Effector CD8-positive, alpha-beta T cell (primary cell): ENCODE data around the gene FBXO17.
"Not testable (repeated sequence)": the region's sequence is repeated elsewhere in the genome, so short reads cannot be mapped to it uniquely, and the experiment has no call there.

Experiments
- DNase-seq: peaks from one replicate; lab custom pipeline; 2025; lab: John Stamatoyannopoulos, UW

The FBXO17 gene

DNA sequence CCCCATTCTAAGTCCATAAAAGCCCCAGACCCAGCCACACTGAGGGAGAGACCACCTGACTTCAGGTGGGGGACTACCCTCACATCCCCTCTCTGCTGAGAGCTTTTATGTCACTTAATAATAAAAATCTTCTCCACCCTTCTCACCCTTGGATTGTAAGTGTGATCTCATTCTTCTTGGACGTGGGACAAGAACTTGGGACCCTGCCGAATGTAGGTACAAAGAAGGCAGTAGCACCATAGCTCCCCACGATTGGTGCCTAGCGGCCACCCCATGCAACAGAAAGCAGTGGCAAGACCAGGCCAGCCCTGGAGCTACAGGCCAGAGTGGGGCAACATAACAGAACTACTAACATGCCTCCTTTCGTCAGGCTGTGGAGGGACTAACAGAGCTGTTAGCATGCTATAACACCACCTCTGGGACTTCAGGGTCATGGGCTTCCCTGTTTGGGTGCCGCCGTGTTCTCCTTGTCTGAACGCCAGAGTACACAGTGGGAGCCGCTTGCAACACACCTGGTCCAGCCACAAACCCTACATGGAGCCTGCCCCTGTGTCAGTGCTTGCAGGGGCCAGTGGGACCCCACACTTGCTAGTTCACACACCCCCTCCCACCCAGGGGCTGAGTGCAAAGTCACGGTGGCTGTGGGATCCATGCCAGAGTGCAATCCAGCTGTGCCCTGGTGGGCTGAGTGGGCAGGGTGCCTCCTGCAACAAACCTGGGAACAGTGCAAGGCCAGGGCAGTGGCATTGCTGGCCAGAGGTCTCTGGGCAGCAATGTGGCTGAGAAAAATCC, 5.2 kb upstream of the FBXO17 start:
- no peak for DNase-seq

DNA sequence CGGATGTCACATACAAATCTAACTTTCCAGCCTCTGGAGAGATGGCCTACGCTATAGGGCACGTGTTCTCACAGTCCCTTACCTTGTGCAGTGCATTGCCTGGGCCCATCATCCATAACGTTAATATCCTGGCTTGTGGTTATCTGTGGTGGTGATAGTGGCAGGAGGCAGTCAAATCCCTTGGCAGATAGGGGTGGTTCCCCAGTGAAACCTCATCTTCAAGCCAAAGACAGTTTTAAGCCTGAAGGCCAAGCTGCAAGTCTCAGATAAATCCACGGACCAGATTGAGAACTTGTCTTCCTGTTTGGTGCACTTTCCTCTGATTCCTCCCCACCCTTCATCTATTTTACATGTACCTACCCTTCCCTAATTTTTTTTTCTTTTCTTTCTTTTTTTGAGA, 4.3 kb upstream of the FBXO17 start:
- no peak for DNase-seq

DNA sequence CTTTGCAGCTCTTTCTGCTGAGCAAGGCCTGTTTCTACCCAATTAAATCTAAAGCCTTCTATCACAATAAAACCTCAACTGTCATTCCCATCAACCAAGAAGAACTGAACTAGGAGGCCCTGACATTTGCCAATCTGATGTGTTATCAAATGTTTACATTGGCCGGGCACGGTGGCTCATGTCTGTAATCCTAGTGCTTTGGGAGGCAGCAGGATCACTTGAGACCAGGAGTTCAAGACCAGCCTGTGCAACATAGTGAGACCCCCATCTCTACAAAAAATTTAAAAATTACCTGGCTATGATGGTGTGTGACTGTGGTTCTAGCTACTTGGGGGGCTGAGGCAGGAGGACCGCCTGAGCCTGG, 2.8 kb upstream of the FBXO17 start:
- no peak for DNase-seq

DNA sequence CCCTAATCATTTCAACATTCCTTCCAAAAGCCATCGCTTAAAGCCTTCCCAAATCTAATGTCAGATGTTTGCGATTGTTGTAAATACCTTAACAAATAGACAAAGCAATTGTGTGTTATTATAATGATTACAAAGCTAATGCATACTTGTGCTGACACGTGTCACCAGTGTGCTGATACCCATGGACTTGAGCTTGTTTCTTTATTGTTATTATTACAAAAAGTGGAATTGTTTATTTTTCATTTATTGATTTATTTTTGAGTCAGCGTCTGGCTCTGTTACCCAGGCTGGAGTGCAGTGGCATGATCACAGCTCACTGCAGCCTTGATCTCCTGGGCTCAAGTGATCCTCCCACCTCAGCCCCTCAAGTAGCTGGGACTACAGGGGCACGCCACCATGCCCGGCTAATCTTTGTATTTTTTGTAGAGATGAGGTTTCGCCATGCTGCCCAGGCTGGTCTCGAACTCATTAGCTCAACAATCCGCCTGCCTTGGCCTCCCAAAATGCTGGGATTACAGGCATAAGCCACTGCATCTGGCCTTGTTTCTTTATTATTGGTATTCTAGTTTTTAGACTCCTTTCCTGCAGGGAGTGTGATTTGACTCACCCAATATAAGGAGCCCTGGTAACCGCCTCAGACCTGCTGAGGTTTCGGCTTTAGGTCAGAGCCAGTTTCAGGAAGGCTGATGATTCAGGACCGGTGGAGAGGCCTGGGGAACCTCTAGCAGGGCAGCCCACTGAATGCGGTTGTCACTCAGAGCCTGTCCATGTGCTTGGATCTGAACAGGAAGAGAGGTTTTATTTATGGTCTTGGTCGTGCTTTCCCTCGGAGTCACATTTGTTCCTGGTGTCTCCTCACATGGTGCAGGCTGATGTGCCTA, 2.1 kb upstream of the FBXO17 start:
- no peak for DNase-seq

DNA sequence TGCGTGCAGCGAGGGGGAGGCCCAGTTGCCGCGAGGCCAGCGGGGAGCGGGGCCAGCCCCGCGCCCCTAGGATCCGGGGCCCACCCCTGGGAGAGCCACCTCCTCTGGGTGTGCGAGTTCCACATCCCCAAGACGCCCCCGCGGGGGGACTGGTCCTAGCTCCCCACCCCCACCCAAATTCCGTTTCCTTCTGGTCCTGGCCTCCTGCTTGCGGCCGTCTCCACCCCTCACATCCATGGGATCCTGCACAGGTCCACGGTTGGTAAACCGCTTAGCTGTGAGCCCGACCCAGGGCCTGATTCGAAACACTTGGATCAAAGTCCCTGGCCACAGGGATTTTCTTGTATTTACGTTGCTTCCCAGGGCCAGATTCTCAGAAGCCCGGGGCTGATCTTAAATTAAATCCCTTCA, 324 bp upstream of the FBXO17 start:
- no peak for DNase-seq

DNA sequence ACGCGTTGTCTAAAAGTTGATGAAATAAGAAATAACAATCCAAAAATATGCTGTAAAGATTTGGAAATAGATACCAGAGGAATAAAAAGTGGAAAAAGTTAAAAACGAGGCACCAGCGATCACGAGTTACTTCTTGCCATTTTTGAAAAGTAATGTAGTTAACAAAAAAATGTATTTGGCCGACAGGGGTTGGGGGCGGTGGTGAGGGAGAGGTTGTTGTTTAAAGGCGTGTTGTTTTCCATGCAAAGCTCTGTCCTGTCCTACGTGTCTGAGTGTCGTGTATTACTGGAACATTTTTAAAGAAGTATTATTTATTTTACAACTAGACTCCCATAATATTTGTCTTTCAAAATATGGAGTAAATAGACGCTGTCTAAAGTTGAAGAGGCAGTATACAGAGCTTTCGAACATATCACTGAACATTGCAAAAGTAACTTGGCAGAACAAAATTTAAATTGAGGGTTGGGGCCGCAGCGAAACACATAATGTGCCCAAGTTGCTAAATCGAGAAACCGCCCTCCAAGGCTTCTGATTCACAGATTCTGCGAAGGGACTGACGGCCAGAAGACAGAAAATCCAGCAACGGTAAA, 823 bp downstream of the FBXO17 start:
- DNase-seq, result no peak

DNA sequence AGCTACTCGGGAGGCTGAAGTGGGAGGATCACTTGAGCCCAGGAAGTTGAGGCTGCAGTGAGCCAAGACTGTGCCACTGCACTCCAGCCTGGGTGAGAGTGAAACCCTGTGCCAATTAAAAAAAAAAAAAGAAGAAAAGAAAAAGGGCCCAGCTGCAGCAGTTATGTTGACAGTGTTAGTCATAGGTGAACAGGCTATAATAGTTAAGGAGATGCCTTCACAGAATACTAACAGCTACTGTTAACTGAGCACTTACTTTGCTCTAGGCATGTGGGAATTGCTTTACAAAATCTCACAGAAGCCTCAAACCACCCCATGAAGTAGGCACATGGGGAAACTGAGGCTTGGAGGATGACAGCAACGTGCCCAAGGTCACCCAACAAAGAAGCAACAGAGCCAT, 3.9 kb downstream of the FBXO17 start:
- no peak for DNase-seq

DNA sequence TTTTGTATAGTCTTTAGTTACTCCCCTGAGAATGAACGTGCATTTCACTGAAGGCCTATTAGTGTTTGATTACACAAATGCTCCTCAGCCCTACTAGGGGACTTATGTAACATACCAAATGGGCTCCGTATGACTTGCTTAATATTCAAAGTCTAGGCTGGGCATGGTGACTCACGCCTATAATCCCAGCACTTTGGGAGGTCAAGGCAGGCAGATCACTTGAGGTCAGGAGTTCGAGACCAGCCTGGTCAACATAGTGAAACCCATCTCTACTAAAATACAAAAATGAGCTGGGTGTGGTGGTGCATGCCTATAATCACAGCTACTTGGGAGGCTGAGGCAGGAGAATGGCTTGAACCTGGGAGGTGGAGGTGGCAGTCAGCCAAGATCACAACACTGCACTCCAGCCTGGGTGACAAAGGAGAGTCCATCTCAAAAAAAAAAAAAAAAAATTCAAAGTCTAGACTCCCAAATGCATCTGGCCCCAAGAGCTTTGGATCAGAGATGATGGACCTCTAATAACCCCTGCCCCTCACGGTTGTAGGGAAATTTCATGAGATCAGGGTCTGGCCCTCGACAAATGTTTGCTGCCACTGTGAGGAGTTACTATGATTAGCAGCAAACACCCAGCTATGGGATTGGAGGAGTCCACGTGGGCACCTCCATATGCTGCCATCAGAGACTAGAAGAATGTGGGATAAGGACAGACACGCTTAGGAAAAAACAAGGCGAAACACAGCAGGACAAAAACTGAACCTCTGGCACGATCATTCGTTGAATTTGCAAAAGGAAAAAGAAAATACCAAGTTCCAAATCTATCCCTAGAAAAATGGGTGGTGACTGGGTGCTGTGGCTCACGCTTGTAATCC, 4.6 kb downstream of the FBXO17 start:
- no peak for DNase-seq

DNA sequence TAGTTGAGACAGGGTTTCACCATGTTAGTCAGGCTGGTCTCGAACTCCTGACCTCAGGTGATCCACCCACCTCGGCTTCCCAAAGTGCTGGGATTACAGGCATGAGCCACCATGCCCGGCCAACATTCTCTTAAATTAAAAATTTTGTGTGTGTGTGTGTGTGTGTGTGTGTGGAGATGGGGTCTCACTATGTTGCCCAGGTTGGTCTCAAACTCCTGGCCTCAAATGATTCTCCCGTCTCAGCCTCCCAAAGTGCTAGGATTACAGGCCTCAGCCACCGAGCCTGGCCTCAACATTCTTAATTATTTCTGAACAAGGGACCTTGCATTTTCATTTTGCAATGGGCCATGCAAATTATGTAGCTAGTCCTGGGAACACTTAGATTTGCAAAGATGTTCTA, 9.4 kb downstream of the FBXO17 start:
- not testable (repeated sequence) for DNase-seq

DNA sequence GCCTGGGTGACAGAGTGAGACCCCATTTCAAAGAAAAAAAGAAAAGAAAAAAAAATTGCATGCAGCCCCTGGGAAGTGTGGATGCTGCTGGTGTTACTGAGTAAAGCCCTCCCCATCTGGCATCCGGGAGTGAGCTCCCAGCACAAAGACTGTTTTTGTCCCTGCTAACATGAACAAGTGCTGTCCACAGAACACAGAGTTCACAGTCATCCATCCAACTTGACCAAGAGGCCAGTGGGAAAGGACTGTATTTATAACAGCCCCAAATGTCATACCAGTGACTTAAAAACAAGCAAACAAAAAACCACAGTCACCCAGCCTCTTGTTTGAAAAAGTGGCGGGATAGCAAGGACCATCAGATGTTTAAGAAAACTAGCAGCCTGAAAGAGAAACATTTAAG, 10.8 kb downstream of the FBXO17 start:
- no peak for DNase-seq

DNA sequence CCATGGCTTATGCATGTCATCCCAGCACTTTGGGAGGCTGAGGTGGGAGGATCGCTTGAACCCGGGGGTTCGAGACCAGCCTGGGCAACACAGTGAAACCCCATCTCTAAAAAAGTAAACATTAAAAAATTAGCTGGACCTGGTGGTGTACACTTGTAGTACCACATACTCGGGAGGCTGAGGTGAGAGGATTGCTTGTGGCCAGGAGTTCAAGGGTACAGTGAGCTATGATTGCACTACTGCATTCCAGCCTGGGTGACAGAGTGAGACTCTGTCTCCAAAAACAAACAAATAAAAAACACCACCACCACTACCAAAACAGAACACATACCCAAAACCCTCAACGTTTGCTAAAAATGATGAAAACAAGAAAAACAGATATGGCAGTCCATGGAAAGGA, 15.9 kb downstream of the FBXO17 start:
- no peak for DNase-seq

DNA sequence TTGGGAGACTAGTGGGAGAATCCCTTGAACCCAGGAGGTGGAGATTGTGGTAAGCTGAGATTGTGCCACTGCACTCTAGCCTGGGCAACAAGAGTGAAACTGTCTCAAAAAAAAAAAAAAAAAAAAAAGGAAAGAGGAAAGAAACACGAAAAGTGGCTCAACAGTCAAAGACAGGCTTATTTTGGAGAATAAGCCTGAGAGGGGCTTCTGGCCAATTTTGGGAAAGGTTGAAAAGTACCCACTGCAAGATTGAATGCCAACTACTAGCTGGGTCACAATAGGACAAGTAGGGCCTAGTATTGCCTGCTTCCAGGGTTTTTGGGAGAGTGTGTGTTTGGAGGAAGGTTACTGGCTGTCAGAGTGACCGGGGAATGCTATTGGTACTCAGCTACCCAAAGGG, 17.2 kb downstream of the FBXO17 start:
- DNase-seq, result no peak

DNA sequence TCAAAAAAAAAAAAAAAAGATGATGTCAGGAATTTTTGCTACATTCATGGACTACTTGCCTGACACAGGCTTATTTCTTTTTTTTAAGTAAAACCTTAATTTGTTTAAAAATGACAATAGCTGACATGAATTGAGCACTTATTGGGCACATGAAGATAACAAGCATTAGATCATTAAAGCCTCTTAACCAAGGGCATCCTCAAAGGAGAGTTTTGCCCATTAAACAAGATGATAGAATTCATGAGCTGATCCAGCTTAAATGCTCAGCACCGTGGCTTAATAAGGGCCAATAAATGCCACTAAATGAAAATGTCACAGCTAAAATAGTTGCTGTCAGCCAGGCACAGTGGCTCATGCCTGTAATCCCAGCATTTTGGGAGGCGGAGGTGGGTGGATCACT, 19.3 kb downstream of the FBXO17 start:
- DNase-seq, result no peak

DNA sequence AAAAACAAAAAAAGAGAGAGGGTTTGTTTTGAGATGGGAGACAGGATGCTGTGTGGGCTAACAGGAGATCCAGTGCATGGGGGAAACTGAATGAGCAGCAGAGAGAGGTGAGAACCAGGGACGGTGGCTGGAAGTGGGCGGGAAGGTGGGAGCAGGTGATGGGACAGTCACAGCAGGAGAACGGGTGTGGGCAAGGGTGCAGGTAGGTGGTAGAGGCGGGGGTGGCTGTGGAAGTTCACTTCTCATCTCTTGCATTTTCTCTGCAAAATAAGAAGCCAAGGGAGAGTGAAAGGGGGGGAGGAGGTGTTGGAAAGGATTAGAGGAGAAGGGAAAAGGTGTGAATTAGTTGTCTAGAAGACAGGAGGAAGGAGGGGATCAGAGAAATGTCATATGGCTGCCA, 21.9 kb downstream of the FBXO17 start:
- DNase-seq, result no peak

DNA sequence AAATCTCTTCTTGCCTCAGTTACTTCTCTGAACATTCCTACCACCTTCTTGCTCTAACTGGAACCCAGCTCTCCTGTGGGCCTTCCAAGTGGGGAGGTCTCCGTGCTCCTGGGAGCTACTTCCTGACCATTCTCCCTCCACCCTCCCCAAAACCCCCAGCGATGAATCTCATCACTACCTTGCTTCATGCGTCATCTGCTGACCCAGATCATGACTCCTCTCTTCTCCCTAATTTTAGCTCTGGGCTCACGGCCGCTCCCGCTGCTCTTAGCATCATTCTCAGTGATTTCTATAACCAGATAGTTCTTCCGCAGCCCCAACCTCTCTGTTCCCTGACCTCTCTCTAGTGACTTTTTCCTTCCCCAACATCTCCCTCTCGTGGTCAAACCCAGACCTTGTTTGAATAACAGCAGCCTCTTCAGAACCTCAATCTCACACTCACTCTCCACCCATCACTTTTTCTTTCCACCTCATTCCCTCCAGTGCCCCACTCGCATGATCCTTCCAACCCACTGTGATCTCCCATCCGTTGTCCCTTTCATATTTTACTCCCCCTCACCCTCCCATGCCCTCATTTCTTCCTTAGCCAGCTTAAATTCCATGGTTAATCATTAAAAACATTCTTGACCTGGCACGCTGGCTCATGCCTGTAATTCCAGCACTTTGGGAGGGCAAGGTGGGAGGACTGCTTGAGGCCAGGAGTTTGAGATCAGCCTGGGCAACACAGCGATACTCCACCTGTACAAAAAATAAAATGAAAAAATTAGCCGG, 23.0 kb downstream of the FBXO17 start:
- no peak for DNase-seq

DNA sequence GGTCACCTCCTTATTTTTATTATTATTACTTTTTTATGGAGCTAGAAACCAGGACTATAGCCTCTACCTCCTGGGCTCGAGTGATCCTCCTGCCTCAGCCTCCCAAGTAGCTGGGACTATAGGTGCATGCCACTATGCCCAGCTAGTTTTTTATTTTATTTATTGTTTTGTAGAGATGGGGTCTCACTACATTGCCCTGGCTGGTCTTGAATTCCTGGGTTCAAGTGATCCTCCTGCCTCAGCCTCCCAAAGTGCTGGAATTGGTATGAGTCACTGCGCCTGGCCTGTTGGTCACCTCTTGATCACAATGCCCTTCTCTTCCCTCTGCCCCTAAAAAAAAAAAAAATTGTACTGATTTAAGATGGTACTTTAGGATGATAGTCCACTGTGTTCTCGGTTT, 24.4 kb downstream of the FBXO17 start:
- no peak for DNase-seq

DNA sequence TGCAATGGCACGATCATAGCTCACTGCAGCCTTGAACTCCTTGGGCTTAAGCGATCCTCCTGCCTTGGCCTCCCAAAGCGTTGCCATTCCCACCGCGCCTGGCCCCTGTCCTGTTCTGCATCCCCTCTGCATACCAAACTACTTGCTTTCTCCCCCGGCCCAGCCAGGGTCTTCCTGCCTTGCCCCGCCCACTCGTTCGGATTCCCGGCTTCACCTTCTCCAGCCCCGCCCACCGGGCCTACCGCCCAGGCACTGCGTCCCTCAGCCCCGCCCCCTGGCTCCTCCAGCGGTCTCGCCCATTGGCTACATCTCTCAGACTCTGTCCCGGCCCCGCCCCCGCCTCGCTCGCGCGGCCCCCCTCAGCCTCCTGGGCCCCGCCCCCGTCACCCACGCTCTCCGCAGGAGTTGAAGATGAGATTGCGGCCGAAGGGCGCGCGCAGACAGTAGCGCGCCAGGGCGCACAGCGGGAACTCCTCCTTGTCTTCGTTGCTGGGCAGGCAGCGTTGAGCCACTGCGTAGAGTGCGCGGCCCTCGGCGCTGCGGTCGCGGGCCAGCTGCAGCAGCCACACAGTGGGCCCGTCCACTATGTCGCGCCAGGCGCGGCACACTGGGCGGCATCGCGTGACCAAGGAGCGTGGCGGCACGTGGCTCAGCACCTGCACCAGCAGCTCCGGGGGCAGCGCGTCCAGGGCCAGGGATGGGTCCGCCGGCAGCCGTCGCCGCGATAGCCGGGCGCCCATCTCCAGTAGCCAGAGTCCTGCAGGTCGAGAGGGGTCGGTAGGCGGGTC, 25.8 kb downstream of the FBXO17 start:
- DNase-seq, result peak; percentile 67

DNA sequence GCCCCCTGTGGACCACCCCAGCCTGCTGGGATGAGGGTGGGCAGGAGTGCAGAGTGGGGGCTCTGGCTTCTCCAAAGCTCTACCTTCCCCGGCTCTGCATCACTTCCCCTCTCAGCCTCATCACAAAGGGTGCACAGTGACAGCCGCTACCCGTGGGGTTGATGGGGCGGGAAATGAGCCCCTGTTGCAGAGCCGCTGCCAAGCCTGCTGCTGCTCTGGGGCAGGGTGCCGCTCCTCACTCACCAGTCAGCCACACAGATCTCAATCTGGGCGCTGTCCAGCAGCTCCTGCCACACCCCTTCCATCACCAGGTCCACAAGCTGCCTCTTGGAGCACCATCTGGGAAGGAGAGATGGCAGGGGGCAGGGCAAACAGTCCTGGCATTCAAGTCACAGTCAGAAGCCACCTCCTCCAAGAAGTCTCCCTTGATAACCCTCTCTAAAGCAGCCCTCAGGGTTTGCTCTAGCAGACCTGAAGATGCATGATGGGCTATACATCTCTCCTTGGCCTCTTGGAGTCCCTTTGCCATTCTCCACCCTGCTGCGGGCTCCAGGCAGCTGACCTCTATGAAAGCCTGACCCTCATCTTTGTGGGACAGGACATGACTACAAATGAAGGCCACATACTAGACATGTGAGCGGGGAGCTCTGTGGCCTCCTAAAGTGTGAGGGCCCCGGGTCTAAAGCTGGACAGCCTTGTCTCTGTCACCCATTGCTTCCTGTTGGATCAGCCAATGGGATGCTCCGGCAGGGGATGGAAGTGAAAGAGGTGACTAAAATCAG, 29.1 kb downstream of the FBXO17 start:
- no peak for DNase-seq

DNA sequence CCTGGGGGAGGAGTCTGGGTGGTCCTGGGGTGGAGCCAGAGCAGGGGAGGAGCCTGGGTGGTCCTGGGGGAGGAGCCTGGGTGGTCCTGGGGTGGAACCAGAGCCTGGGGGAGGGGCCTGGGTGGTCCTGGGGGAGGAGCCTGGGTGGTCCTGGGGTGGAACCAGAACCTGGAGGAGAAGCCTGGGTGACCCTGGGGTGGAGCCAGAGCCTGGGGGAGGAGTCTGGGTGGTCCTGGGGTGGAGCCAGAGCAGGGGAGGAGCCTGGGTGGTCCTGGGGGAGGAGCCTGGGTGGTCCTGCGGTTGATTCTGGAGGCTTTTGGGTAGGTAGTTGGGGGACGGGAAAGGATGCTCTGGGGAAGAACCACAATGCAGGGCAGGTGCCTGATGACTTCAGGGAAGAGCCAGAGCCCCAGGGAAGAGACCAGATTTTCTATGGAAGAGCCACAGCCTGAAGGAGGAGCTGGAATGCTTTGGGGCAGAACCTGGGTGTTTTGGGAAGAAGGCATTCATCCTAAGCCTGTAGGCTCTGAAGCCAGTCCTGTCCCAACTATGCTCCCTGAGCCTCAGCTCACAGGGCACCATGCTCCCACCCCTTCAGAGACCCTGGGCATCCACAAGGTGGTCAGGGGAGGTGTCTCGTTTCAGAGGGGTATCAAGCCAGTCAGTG, 29.8 kb downstream of the FBXO17 start:
- DNase-seq, result no peak
